Fibroblast of mammary gland (primary cell): Measurements from ENCODE around the gene RETREG1.

ENCODE experiments used
- DNase-seq: peaks from one replicate; pipeline ENCODE4 v3.0.0-alpha.2; 2010; ENCODE audit warnings: low read depth
- H3K4me3 ChIP-seq: 2 replicates; pipeline ENCODE4 v1.5.1; 2011; ENCODE audit warnings: low read depth, mild to moderate bottlenecking, low read length, moderate library complexity; ENCODE audit not compliant: control insufficient read depth
- TF ChIP-seq, protein P1 (sequence below): conservative IDR thresholded peaks from 2 replicates; pipeline ENCODE4 v1.5.1; 2011; ENCODE audit warnings: low read depth, low read length, inconsistent platforms; ENCODE audit not compliant: control insufficient read depth, insufficient read depth

Gene RETREG1

GRCh38 chr5:16508730-16509531, 107.9 kb downstream of the RETREG1 start:
- DNase-seq: peak; percentile 4
- no peak overlapping the region for H3K4me3 ChIP-seq

DNA sequence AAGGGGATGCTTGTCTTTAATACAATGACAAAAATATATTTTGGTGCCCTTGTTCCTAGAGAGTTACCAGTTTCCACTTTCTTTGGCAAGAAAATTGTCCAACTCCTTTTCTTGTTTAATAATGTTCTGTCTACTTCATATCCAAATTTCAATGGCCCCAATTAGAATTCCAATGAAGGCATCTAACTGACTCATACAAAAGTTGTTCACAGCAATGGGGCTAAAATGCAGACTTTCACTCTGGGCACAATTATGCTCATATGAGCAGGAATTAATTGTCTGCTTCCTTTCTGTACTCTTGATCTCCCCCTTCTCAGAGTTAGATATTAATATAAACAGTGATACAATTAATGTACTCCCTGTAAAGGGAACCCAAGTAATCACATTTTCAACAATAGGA, 109.1 kb downstream of the RETREG1 start:
- no peak overlapping the region for H3K4me3 ChIP-seq
- DNase-seq: no peak
- TF ChIP-seq, protein P1, sequence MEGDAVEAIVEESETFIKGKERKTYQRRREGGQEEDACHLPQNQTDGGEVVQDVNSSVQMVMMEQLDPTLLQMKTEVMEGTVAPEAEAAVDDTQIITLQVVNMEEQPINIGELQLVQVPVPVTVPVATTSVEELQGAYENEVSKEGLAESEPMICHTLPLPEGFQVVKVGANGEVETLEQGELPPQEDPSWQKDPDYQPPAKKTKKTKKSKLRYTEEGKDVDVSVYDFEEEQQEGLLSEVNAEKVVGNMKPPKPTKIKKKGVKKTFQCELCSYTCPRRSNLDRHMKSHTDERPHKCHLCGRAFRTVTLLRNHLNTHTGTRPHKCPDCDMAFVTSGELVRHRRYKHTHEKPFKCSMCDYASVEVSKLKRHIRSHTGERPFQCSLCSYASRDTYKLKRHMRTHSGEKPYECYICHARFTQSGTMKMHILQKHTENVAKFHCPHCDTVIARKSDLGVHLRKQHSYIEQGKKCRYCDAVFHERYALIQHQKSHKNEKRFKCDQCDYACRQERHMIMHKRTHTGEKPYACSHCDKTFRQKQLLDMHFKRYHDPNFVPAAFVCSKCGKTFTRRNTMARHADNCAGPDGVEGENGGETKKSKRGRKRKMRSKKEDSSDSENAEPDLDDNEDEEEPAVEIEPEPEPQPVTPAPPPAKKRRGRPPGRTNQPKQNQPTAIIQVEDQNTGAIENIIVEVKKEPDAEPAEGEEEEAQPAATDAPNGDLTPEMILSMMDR: no peak

More at GRCh38 chr5:16508730-16509531, 107.9 kb downstream of the RETREG1 start:
- TF ChIP-seq, protein P1: no peak

GRCh38 chr5:16505904-16506303, 110.9 kb downstream of the RETREG1 start:
- TF ChIP-seq, protein P1: no peak
- no peak overlapping the region for H3K4me3 ChIP-seq
- DNase-seq: no peak

DNA sequence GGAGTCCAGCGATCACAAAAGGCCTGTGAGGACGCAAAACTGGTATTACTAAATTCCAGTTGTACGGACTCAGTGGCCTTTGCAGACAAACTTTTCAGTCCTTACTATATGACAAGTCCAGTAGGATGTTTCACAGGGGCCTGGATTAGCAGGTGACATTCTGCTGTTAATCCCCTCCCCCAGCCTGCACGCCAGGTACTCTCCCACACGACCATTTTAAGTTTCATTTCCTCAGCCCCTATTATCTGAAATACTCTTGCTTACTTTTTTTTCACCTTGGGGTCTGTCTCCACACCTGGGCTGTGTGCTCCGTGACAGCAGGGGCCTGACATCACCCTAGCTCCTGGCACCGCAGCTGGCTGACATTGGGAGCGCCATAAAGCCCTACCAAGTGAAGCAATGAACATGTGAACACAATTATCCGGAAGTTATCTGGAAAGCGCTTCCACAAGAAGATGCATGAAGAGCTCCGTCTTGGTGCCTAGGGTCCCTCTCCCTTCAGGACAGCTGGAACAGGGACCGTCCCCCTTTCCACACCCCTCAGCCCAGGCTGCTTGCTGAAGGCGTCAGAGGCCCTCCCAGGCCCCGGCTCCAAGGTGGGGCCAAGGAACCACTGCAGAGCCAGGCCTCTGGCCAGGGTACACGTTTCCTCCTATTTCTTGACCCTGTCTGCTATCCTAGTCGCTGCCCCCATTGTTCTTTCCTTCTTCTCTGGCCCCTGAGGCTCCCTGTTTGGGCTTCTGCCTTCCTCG, 111.5 kb downstream of the RETREG1 start:
- H3K4me3 ChIP-seq: no peak overlapping the region
- DNase-seq: no peak
- TF ChIP-seq, protein P1: no peak

DNA sequence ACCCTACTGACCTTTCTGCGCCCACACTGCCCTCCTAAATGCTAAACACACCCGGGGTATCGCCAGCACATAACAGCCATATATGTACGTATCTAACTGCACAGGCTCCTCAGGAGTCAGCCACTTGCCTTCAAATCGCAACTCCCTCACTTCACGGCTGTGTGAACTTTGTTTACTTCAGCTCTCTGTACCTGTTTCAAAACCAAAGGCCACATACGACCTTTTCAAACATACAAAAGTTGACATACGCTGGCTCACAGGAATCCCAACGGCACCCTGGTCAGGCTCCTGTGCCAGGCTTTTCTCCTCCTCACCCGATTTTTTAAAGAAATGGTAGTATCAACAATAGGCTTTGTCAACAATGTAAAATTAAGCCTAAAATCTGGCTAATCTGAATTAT, 112.2 kb downstream of the RETREG1 start:
- DNase-seq: no peak
- TF ChIP-seq, protein P1: no peak
- no peak overlapping the region for H3K4me3 ChIP-seq

- no peak for DNase-seq
- H3K4me3 ChIP-seq: no peak overlapping the region
- TF ChIP-seq, protein P1: no peak
These were observed 113.9 kb downstream of the RETREG1 start for GRCh38 chr5:16502866-16503265.
